Neutrophil (primary cell): ENCODE measurements around the gene CFAP61.

Experiments
- H3K27ac ChIP-seq: fragments of 200-600 bp; sonication (generic); 2 replicates; pipeline ENCODE4 v1.5.1; 2016; ENCODE audit warnings: mild to moderate bottlenecking, moderate library complexity
- H3K27me3 ChIP-seq: fragments of 200-600 bp; sonication (generic); 2 replicates; pipeline ENCODE4 v1.6.0; 2016; ENCODE audit warnings: mild to moderate bottlenecking
- H3K36me3 ChIP-seq: fragments of 200-600 bp; sonication (generic); 2 replicates; pipeline ENCODE4 v1.5.1; 2017
- H3K4me1 ChIP-seq, 2 experiments: fragments of 200-600 bp in 1 of 2; sonication (generic) in 1 of 2; 1 replicate in 1 of 2; 2 replicates in 1 of 2; pipeline versions ENCODE4 v1.5.1 to v1.6.1; 2013 to 2016; ENCODE audit warnings: low read depth in 1 of 2, low read length in 1 of 2, mild to moderate bottlenecking in 1 of 2, moderate library complexity in 1 of 2; ENCODE audit not compliant: control insufficient read depth in 1 of 2, insufficient read depth in 1 of 2
- H3K4me3 ChIP-seq, 2 experiments: fragments of 200-600 bp in 1 of 2; sonication (generic) in 1 of 2; 1 replicate in 1 of 2; 2 replicates in 1 of 2; pipeline ENCODE4 v1.5.1; 2013 to 2016; ENCODE audit warnings: low read depth in 1 of 2, low read length in 1 of 2, mild to moderate bottlenecking in 1 of 2, moderate library complexity in 1 of 2
- H3K9me3 ChIP-seq: fragments of 200-600 bp; sonication (generic); 2 replicates; pipeline ENCODE4 v1.5.1; 2016
- CTCF ChIP-seq: fragments of 200-600 bp; sonication (generic); IDR thresholded peaks from 2 replicates; pipeline ENCODE4 v1.5.1; 2016; ENCODE audit warnings: antibody characterized with exemption

CFAP61 gene

GRCh38 chr20:20078041-20078440 is 25.7 kb downstream of the CFAP61 start:
- no peak overlapping the region for H3K4me3 ChIP-seq
- H3K36me3 ChIP-seq, result no peaks in the 10 kb centered on the region
- H3K9me3 ChIP-seq, result no peaks in the 10 kb centered on the region
- H3K27ac ChIP-seq, result no peak overlapping the region
- no peaks in the 10 kb centered on the region for H3K4me1 ChIP-seq
- H3K27me3 ChIP-seq, result peaks cover 31% of the 10 kb centered on the region
- TF ChIP-seq CTCF, result no peak

GRCh38 chr20:20079102-20079784 is 26.9 kb downstream of the CFAP61 start:
- Histone ChIP-seq H3K27me3 (peaks cover 19% of the 10 kb centered on the region), H3K27ac (no peak overlapping the region), H3K4me1 (no peaks in the 10 kb centered on the region), H3K4me3 (no peak overlapping the region), H3K36me3 (no peaks in the 10 kb centered on the region), H3K9me3 (no peaks in the 10 kb centered on the region)
- TF ChIP-seq CTCF, result no peak

GRCh38 chr20:20083807-20084206 is 31.5 kb downstream of the CFAP61 start:
- no peak for TF ChIP-seq CTCF

GRCh38 chr20:20084296-20084752 is 32.0 kb downstream of the CFAP61 start:
- peaks cover 27% of the 10 kb centered on the region for H3K27me3 ChIP-seq
- TF ChIP-seq CTCF, result no peak
- H3K36me3 ChIP-seq, result no peaks in the 10 kb centered on the region
- H3K9me3 ChIP-seq, result no peaks in the 10 kb centered on the region
- no peak overlapping the region for H3K4me3 ChIP-seq
- no peaks in the 10 kb centered on the region for H3K4me1 ChIP-seq
- no peak overlapping the region for H3K27ac ChIP-seq

More at GRCh38 chr20:20083807-20084206, 31.5 kb downstream of the CFAP61 start:
- H3K4me3 ChIP-seq, result no peak overlapping the region
- H3K4me1 ChIP-seq, result no peaks in the 10 kb centered on the region
- no peak overlapping the region for H3K27ac ChIP-seq
- no peaks in the 10 kb centered on the region for H3K9me3 ChIP-seq
- peaks cover 23% of the 10 kb centered on the region for H3K27me3 ChIP-seq
- H3K36me3 ChIP-seq, result no peaks in the 10 kb centered on the region

GRCh38 chr20:20085071-20085470 is 32.7 kb downstream of the CFAP61 start:
- Histone ChIP-seq H3K27me3 (peaks cover 31% of the 10 kb centered on the region), H3K36me3 (no peaks in the 10 kb centered on the region)
- no peak for TF ChIP-seq CTCF

More at GRCh38 chr20:20085071-20085470, 32.7 kb downstream of the CFAP61 start:
- no peak overlapping the region for H3K4me3 ChIP-seq
- H3K27ac ChIP-seq, result no peak overlapping the region
- no peaks in the 10 kb centered on the region for H3K4me1 ChIP-seq
- H3K9me3 ChIP-seq, result no peaks in the 10 kb centered on the region
